ELR (cell line): ENCODE measurements around the gene DLGAP4.

Source experiments
- DNase-seq: peaks from one replicate; pipeline ENCODE4 v3.0.0-alpha.2; 2015; ENCODE audit warnings: low read depth

DLGAP4 gene

DNA sequence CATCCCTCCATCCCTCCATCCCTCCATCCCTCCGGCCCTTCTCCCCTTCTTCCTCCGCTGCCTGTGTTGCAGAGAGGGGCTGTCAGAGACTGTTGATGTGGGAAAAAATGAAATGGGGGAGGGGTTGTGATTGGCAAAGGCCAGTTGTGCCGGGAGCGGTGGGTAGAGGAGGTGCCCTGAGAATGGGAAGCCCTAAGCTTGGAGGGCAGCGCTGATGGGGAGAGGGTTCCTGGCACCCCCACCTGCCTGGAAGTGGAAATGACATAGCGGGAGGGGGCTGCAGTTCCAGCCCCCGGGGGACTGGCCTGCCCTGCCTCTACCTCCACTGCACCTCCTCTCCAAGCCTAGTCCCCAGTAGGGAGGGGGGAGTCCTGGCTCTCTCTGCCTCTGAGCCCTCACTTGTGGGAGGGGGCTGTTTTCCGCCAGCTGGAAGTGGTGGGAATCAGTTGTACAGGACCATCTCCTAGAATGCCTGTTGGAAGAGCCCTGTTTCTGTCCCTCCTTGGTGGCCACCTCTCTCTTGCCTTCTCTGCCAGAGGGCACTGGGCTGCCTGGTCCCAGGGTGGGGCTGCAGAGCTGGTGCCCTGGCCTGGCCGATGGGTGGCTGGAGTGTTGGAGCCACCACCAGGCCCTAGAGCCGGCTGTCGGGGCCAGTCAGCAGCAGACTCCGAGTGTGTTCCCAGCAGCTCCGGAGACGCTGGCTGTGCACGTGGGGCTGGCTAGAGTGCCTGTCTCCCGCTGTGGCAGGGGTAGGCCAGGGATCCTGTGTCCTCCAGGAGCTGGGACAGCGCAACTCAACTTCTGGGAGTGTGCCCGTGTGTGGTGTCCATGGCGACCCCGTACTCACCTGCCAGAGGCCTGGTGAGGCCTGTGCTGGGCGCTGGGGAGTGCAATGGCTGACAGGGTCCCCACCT lies 1.5 kb downstream of the DLGAP4 start:
- DNase-seq, result no peak

DNA sequence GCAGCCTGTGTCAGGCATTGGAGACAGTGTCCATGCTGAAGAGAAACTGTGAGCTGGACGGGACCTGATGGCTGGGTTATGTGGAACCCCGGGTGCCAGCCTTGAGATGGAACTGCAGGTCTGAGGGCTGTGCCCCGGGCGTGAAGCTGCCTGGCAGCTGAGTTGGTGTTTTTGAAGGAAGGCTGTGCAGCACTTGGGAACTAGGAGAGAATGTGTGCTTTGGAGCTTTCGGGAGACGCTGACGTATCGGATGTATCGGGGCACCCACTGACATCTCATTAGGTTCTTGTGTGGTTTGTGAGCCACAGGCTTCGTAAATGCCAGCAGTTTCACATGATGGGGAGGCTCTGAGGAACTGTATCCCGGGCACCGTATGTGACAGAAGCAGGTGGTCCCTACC lies 2.2 kb downstream of the DLGAP4 start:
- DNase-seq, result no peak

DNA sequence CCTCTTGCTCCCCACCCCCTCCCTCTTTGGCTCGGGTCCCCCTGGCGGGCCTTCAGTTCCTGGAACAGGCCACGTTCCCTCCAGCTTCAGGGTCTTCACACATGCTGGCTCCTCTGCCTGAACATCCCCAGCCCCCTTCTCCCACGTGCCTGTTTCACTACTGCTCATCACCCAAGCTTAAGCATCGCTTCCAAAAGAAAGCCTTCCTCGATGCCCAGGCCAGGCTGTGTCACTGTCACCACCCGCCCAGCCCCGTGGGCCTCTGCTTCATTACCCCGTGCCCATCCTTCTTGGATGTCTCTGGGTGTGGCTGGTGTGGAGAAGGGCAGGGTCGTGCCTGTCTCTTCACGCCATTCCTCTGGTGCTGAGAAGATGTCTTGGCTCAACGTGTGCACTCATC lies 2.8 kb downstream of the DLGAP4 start:
- DNase-seq, result no peak

DNA sequence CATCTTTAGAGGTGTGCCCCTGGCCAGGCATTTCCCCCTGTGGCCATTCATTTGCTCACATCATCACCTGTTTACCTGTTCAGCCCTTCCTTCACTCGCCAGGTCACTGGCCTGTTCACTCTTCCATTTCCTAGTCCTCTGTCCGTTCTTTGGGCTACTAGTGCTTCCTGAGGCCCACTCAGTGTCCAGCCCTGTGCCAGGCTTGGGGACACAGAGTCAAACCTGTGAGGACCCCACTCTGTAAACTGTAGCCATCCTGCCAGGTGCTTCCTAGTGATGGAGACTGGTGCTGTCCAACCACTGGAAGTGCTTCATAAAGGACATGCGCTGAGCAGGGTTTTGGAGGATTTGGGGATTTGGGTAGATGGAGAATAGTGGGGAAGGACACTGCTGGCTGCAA lies 3.5 kb downstream of the DLGAP4 start:
- no peak for DNase-seq

DNA sequence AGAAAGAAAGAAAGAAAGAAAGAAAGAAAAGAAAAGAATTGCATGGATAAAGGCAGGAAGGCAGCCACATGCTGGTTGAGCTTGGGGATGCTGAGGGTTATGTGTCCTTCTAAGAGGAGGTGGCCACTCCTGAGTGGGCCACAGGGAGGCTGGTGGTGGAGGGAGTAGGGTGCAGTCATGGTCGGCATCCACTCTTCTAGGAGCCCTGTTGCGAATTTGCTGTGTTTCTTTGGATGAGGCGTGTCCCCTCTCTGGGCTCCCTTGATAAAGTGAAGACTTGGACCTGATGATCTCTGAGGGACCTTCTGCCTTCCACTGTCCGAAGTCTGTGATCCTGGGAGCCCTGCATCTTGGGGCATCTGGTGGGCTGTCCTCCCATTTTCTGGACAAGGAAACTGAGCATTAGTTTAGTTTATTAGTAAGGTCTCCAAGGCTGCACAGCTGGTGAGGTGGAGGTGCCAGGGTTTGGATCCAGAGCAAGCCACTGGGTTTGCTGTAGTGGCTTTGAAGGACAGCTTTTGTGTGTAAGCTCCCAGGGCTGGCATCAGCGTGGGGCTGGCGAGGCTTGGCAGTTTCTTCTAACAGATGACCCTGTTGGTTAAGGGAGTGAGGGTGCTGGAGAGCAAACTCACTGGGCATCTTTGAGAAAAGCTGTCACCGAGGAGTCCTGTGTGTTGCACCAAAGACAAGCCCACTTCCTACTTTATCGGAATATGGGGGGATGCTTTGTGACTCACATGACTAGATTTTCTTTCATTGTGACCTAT lies 4.3 kb downstream of the DLGAP4 start:
- no peak for DNase-seq

DNA sequence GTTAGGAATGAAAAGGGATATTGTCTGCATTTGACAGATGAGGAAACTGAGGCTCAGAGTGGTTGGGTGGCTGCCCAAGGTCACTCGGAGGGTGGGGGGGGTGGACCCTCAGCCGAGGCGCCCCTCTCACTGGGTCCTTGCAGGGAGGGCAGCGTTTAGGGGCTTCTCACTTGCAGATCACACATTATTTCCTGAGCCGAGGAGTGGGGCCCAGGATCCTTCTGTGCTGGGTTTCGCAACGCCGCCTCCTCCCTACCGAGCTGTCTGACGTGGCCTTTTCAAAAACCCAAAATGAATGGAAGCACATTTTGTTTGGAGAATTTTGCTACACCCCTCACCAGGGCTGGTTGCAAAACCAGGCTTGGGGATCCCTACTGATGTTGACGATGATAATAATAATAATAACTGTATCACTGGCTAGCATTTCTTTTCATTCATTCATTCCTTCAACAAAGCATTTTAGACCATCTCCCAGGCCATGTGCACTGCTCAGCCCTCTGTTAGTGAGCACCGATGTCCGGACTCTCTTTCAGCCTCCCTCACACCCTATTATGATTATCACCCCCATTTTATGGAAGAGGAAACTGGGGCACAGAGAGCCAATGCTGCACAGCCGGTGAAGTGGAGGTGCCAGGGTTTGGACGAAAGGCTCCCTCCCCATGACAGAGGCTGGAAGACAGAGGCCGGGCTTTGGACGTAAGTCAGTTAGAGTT lies 5.2 kb downstream of the DLGAP4 start:
- DNase-seq, result no peak

DNA sequence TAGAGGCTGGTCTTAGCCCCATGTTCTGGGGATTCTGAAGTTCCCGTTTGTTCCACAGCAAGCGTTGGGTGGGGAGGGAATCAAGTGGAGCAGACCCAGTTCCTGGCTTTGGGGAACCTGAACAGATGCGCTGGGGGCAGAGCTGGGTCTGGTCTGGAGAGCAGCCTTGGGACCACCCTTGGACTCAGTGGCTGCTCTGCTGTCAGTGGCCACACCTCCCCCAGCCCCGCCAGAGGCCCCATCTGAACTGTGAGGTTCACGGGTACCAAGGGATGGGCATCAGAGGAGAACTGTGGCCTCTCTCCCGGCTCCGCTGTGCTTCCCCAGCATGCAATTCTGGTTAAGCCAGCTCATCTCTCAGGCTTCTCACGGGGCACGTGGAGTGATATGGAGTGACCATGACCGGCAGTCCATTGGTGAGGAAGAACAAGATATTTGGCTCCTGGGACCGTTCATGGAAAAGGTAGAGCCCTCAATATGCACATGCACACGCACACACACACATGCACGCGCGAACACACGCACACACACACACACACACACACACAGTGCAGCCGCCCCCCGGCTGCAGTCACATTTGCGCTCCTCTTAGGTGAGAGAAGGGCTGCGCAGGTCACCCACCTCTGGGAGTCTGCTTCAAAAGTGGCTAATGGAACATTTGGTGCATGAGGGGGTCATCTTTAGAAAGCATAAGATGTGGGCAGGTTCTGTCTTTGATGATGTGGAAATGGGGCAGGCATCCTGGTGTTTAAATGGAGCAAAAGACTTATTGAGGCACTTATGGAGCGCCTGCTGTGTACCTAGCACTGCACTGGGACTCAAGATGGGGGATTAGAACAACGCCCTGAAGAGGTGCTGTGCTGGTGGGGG lies 6.0 kb downstream of the DLGAP4 start:
- no peak for DNase-seq

DNA sequence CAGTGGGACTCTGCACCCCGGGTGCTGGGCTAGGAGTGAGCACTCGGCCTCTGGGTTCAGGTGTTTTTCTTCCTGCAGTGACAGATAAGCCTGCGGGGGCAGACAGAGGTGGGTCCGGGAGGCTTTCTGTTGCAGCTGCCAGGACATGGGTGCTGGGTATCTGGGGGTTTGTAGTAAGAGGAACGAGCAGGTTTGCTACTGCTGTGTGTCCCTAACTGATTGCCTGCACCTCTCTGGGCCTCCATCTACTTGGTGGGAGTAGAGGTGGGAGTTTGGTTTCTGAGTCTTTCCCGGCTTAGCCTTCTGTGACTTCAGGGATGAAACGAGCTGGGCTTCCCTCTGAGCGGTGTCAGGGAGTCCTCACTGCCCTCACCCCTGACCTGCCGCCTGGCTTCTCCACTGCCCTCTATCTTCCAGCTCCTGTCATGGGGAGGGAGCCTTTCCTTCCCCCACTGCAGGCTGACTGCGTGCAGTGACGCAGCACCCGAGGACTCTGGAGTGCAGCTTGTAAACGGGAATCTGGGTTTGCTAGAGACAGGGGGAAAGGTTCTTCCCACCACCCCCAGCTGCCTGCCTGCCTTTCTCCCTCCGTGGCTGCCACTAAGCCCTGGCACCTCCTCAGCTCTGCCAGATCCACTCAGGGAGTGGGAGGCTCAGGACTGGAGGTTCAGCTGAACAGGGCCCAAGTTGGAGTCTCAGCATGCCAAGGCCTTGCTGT lies 6.7 kb downstream of the DLGAP4 start:
- no peak for DNase-seq

DNA sequence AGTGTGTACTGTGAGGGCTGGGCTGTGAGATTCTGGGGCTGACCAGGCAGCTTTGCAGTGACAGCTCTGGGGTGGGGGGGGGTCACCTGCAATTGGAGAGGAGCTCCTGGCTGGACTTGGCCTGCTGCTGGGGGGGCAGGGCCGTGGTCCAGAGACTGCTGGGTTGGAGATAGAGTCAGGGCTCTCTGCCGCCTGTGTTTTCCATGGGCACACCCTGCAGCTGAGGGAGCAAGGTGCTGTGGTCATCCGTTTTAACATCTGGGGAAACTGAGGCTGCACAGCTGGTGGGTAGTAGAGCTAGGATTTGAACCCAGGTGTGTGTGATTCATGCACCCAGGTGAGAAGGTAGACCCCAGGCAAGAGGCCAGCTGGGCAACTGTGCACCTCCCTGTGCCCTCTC lies 7.3 kb downstream of the DLGAP4 start:
- DNase-seq, result no peak

DNA sequence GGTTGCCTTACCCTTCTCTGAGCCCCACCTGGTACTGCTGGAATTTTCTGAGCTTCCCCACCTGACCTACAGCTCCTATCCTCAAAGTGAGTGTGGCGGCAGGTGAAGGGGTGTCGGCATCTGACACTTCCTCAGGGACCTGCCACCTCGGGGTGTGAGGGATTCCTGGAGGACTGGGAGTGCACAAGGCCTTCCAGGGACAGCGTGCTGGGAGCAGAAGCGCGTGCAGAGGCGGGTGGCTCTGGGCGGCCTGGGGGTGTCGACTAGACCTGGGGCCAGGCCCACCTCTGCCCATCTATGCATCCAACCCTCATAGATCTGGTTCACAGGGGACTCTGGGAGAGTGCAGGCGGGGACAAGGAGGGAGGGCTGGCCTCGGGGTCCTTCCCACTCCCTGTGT lies 7.8 kb downstream of the DLGAP4 start:
- DNase-seq, result no peak

DNA sequence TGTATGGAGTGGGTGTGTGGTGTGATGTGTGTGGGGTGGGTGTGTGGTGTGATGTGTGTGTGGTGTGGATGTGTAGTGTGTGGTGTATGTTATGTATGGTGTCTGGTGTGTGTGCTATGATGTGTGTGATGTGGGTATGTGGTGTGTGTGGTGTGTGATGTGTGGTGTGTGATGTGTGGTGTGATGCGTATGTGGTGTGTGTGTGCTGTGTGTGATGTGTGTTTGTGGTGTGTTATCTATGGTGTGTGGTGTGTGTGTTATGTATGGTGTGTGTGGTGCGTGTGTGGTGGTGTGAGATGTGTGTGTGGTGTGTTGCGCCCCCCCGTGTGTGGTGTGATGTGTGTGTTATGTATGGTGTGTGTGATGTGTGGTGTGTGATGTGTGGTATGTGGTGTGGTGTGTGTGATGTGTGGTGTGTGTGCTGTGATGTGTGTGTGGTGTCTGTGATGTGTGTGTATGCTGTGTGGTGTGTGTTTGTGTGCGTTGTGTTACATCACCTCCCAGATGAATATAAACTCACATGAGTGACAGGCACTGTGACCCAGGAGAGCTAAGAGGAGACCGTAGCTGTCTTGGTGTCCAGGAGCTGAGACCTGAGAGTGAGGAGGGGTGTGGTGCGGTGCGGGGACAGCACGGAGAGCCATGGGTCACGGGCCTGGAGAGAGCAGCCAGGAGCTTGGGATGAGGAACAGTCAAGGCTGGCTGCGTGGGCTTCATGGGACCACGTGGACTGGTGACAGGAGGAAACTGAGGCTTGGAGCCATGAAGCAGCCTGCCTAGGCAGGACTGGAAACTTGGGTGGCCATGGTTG lies 8.8 kb downstream of the DLGAP4 start:
- DNase-seq, result peak; percentile 29

DNA sequence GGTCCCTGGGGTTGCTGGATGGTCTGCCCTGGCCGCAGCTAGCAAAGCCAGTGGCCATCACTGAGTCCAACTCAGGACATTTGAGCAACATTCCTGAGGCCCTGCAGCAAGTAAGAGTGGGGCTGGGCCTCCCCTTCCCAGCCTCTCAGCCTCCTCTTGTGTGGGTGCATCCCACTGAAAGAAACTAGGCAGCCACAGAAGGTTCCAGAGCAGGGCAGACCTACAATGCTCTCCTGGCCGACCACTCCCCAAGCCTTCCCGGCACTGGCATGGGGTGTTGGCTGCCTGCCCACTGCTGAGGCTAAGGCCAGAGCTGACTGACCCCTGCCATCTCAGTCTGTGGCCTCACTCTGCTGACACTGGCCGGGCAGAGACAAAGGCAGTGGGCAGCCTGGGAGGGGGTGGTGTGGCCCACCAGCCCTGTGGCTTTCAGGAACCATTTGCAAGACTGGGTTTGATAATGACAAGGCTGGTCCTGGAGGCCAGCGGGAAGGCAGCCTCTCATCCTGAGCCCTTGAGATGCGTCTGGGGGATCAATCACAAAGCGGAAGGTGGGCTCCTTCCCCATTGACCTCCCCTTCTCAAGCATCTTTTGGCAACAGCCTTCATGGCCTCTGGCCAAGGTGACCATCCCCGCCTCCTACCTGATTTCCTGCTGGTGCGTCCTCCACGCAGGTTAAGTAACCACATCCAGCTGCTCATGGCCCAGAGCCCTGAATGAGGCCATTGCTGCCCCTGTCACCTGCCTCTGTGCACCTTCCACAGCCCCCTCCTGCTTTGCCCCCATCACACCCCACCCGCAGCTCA lies 9.6 kb downstream of the DLGAP4 start:
- no peak for DNase-seq

DNA sequence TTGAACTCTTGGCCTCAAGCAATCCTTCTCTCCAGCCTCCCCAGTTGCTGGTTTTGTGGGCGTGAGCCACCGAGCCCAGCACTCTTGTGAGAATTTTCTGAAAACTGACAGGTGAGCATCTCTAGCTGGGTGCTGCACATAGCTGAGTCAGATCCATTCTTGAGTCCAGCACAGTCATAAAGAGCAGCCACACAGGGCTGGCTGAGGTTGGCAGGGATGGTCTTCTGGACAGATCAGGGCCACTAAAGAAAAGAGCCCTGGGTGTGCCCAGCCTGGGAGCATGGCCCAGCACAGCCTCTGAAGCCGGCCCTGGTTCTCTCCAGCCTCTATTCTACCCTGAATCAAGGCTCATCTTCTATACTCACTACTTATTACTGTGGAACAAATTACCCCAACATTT lies 11.5 kb downstream of the DLGAP4 start:
- peak; percentile 22 for DNase-seq

DNA sequence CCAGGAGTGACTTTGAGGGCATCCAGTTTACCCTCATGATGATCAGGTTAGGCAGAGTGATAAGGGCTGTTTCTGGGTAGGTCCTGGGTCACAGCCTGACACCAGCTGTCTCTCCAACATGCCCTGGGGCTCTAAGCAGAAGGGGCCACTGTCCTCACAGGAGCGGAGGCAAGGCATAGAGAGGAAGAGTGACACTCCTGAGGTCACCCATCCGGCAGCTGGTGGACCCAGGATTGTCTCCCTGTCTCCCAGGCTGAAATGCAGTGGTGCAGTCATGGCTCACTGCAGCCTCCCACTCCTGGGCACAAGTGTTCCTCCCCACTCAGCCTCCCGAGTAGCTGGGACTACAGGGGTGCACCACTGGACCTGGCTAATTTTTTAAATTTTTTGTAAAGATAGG lies 12.0 kb downstream of the DLGAP4 start:
- DNase-seq, result no peak

DNA sequence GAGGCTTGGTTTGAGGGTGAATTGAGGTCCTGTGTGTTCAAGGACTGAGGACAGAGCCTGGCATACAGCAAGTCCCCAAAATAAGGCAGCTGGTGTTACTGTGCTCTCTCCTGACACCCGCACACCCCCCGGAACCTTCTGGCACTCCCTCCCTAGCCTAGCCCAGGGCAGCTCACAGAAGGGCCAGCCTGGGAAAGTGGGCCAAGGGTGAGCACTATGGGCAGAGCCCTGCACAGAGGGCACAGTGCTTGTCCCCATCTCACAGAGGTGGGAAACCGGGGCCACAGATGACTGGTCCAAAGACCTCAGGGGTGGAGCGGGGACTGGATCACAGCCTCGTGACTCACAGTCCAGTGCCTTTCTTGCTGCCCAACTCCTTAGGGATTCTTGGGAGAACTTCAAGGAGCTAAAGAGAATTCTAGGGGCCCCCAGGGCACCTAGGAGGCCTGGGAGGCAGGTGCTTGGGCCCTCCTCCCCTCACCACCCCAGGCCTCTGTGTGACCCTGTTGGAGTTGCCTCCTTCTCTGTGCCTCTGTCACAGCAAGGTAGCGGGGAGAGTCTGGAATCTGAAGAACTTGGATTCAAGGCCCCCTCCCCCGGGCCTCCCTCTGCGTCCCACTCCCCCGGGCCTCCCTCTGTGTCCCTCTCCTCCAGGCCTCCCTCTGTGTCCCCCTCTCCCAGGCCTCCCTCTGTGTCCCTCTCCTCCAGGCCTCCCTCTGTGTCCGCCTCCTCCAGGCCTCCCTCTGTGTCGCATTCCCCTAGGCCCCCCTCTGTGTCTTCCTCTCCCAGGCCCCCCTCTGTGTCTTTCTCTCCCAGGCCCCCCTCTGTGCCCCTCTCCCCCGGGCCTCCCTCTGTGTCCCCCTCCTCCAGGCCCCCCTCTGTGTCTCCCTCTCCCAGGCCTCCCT lies 13.5 kb downstream of the DLGAP4 start:
- DNase-seq, result peak; percentile 26

DNA sequence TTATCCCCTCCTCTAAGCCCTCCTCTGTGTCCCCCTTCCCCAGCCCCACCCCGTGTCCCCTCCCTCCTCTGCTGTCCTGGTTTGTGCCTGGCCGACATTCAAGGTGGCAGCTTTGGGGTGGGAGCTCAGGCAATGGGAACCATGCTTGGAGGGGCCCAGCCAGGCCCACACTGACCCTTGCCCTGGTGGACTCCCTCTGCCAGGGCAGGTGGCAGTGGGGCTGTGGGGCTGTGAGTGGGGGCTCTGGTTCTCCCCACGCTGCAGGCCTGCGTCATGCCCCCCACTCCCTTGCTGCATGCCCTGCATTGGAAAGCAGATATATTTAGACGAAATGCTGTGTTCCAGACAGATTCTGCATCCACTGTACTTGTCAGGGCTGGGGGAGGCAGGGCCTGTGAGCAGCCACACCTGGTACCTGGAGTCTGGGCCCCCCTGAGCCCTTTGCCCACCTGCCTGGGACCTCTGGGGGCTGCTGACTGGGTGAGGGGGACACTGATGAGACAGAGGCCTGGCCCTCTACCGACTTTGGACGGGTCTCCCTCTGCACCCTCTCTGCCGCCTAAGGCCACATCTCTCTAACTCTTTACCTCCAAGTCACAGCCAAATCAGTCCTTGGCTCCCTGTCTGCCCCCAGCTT lies 14.2 kb downstream of the DLGAP4 start:
- DNase-seq, result no peak

DNA sequence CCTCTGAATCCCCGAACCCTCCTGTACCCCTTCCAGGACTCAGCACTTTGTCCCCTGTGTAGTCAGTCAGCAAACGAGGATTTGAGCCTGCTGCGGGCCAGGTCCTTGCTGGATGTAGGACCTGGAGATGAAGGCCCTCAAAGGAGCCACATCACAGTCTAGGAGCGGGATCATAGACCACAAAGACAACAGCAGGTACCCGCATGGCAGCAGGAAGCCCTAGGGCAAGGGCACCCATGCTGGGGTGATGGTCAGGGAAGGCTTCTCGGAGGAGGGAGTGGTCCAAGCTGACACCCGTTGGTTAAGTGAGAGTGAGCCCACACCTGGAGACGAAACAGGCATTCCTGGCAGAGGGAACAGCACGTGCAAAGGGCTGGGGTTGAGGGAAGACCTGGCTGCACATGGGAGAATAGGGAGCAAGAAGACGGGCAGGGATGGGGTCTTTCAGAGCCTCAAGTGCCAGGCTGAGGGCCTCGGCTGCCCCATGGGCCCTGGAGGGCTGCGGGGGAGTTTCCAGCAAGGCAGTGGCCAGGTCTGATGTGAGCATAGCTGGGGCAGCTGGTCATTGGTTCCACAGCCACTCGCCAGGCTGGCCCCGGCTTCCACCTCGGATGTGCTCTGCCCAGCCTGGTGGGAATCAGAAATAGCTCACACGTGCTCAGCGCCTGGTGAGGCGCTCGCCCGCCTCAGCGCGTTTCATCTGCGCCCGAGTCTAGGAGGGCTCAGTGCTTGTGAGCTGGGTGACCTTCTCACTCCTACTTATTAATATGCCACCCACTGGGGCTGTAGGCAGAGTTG lies 15.0 kb downstream of the DLGAP4 start:
- DNase-seq, result no peak
